ENCODE results near the gene NDUFS5.
"Not testable (repeated sequence)": the region's sequence is repeated elsewhere in the genome, so short reads cannot be mapped to it uniquely, and the experiment has no call there.

DNA sequence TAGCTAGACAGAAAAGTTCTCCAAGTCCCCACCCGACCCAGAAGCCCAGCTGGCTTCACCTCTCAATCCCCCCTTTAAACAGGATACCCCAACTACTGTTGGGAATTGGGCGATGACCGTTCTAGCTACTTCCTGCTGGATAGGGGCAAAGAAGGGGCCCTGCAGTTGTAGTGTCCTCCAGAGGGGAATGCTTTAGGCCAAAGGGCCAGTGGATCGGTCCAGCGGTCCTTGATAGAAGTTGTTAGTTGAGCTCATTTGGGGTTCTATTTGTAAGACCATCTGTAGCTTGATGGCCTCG lies 48.0 kb upstream of the NDUFS5 start:
- not testable (repeated sequence) for TF ChIP-seq CTCF, POLR2A (IDR thresholded peaks at IDR 0.05)

All from sigmoid colon (tissue), 3 donors.